ENCODE measurements around the gene IRAK4.

- no peak for TF ChIP-seq CTCF (IDR thresholded peaks at IDR 0.05)
- no peak for TF ChIP-seq POLR2A (IDR thresholded peaks at IDR 0.05)
Observed at GRCh38 chr12:43836475-43836989, 77.8 kb downstream of the IRAK4 start.

Measured in right lobe of liver (tissue), 4 donors.